HG02973 (cell line): ENCODE measurements around the gene DLGAP4.

Source experiments
- ATAC-seq: cut with Tn5 transposase; IDR thresholded peaks from one replicate; pipeline ENCODE4 v1.9.1; 2021; ENCODE audit warnings: moderate library complexity; ENCODE audit not compliant: unreplicated experiment

Gene DLGAP4

GRCh38 chr20:36346256-36346655 lies 40.1 kb downstream of the DLGAP4 start:
- ATAC-seq: no peak

- ATAC-seq: no peak
Measured at GRCh38 chr20:36349384-36350170, 43.4 kb downstream of the DLGAP4 start.

GRCh38 chr20:36350439-36350838 lies 44.3 kb downstream of the DLGAP4 start:
- no peak for ATAC-seq

DNA sequence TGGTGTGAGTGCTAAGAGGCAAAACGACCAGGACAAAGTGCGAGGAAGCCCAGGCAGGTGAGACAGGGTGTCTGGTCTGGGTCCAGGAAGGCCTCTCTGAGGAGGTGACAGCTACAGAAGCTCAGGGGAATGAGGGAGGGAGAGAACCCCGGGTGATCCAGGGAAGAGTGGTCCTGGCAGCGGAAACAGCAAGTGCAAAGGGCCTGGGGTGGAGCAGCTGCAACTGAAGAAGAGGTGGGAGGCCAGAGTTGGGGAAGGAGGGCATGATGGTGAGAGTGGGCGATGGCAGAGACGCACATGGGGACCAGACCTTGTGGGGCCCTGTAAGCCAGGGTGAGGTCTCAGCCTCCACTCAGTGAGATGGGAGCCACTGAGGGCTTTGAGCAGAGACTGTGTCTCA lies 45.8 kb downstream of the DLGAP4 start:
- ATAC-seq: no peak

DNA sequence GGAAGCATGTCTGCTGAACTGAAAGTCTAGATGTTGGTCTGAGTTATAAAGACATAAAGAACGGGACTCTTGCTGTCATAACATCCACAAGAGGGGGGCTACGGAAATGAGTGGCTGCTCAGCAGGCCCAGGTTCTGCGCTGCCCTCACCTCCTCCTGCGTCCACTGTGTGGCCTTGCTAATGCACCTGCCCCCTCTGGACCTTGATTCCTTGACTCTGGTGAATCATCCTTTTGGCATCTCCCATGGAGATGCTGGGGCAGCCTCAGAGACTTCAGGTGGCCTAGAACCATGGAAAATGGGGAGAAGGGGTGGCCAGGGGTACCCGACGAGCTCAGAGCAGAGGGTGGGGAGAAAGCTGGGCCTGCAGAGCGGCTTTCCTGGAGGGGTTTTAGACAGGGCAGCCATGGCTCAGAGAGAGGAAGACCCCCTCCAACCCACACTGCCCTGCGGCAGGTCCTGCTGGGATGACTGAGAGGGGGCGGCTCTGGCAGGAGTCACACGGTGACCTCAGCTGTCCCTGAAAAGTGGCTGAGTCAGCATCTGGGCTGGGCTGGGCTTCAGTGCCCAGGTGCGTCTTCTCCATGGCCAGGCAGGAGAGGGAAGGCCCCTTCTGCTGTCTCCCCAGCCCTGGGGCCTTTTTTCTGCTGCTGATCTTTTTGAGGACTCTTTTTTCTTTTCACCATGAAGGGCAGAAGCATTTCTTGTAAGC lies 46.9 kb downstream of the DLGAP4 start:
- no peak for ATAC-seq

- no peak for ATAC-seq
Measured at GRCh38 chr20:36353740-36354139, 47.6 kb downstream of the DLGAP4 start.

DNA sequence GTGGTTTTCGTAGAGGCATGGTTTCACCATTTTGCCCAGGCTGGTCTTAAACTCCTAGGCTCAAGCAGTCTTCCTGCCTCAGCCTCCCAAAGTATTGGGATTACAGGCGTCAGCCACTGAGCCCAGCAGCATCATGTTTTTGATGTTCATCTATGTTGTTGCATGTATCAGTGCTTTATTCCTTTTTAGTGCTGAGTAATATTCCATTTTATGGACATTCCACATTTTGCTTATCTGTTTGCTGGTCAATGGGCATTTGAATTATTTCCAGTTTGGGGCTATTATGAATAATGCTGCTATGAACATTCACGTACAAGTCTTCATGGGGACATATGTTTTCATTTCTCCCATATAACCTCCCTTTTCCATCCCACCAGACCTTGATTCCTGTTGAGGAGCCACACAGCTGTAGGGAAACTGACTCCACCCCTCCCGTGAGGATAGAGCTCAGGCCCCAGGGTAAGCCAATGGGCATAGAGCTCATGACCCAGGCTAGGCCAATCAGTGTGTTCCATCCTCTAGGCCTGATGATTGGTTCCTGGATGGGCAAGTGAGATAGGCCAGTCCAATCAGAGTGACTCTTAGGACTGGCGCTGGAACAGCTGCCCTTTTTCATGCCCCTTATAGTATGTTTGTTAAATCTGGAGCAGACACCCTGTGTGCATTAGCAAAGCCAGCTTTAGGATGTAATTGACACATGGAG lies 49.5 kb downstream of the DLGAP4 start:
- no peak for ATAC-seq

DNA sequence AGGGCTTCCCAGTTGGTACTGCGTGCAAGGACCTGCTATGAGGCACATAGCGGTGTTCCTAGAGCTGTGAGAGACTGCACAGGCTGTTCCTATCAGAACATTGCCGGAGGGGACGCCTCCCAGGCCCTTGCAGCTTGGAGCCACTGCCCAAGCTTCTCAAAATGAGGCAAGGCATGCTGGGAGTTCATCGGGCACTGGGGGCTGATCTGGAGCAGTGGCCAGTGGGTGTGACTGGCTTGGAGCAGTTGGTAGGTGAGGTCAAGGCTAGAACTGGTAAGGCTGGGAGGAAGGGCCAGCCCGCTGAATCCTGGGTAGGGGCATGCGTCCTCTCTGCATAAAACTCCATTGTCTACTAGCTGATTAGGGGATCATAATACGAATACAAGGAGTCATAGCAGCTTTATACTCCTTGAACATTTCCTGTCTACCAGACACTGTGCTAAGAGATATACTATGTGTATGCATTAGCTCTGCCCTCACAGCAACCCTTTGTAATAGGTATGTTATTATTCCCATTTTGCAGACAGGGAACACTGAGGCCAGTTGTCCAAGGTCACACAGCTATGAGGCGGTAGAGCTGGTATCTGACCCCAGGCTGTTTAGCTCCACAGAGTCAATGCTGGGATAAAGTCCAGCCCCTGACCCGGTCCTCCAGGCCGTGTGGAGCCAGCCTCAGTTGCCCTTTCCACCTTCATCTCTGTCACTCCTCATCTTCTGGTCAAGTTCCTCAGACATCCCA lies 53.7 kb downstream of the DLGAP4 start:
- no peak for ATAC-seq

GRCh38 chr20:36360429-36360828 lies 54.3 kb downstream of the DLGAP4 start:
- no peak for ATAC-seq

DNA sequence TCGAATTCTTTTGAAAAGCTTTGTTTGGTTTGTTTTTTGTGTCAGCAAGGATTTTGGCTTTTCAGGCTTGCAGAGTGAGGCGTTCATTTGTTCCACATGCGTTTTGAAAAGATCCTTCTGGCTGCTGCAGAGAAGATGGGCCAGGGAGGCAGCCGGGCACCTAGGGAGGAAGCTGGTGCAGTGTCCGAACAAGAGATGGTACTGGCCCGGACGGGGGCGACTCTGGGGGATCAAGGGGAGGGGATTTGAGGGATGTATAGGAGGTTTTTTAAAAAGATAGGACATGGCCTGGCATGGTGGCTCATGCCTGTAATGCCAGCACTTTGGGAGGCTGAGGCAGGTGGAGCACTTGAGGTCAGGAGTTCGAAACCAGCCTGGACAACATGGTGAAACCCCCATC lies 55.3 kb downstream of the DLGAP4 start:
- ATAC-seq: no peak

DNA sequence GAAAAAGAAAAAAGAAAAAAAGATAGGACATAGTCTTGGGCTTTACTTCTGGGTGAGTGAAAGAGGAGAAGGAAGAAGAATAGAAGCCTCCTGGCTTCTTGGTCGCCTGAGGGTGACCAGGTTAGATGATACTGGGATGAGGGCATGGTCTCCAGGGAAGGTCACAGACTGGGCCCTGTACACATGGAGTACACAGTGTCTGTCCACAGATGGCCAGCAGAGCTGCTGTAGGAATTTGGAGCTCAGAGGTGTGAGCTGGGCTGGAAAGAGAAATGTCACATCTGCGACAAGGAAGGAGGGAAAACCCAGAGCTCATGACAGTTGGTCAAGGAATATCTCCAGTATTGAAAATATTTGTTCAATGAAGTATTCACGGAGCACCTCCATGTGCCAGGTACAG lies 56.1 kb downstream of the DLGAP4 start:
- no peak for ATAC-seq

- ATAC-seq: no peak
Measured at GRCh38 chr20:36362978-36363713, 57.0 kb downstream of the DLGAP4 start.

DNA sequence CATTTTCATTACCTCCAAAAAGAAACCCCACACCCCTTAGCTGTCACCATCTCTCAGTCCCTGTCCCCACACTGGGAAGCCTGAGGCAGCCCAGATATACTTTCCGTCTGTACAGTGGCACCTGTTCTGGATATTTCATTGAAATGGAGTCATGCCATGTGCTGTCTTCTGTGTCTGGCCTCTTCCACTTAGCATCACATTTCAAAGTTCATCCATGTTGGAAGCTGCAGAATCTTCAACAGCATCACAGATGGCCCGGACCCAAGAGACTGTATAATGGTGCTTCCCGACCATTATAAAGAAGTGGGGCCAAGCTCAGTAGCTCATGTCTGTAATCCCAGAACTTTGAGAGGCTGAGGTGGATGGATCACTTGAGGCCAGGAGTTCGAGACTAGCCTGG lies 58.4 kb downstream of the DLGAP4 start:
- ATAC-seq: no peak

DNA sequence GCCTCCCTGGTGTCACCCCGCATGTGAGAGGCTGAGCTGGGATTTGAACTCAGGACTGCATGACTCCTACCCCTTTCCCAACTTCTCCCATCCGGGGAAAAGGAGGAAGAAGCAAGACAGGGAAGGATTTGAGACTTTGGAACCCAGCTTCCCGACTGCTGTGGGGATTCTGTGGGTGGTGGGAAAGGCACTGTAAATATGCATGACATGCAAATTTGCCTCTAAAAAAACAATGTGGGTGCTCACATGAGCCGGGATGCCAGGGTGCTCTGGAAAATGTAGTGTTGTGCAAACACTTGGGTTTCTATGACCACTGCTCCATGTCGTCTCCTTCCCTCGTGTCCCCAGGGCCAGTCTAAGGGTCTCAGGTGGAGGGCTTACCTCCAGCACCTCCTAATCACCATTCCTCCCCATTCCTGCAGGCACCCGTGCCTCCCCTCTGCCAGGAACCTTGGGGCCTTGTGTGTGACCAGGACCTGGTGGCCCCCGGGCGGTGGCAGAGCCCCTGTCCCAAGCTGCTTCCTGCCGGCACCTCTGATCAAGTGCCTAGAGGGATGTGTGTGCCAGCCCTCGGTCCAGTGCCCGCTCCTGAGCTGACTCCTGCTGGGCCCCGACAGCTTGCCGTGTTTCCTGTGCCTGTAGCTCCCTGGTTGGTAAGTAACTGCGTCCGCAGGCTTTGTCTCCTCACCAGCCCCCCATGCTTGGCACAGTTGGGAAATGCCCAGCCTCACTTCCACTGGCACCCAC lies 60.7 kb downstream of the DLGAP4 start:
- ATAC-seq: no peak

DNA sequence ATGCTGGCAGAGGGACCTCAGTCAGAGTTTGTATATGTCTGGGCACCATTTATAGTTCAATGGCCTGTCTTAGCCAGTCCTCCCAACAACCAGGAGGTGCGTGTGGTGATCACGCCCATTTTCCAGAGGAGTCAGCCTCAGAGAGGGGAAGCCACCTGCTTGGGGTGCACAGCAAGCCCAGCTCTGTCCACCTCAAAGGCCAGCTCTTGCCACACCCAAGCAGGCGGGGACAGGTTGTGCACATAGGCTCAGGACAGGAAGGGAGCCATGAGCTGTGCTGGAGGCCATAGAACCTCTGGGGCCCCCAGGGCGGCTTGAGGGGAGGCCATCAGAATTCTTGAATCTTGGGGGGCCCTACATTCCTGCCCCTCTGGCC lies 61.2 kb downstream of the DLGAP4 start:
- ATAC-seq: no peak

DNA sequence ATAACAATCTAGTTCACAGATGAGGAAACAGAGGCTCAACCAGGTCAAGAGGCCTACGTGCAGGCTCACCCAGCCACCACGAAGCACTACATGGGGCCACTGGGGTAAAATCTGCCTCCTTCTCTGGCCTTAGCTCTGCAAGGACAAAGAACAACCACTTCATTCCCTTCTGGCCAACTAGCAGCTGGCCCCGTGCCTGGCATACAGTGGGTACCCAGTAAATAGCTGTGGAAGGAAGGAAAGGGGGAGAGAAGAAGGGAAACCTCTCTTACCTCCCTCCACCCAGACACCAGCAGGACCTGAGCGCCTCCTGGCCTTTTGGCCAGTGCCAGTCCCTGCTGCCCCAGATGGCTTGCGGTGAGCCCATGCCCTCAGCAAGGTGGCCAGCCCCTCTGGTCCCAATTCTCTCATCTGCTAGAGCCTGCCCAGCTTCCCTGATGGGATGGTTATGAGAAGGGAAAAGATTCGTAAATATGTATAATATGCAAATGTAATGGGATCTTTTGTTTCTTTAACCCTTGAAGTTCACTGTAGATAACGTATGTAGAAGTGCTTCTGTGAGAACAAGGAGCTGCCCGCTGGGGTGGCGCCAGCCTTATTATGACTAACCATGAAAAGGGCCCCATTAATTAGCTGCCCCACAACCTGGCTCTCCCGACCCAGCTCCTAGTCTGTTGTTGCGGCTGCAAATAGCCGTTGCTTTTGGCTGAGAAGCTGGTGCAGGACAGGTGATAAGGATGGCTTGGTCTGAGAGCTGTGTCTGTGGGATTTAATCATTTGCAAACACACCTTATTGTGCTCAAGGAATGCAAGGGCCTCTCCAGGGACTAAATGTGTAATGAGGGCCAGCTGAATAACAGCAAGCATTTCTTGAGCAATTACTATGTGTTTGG lies 62.0 kb downstream of the DLGAP4 start:
- ATAC-seq: no peak

DNA sequence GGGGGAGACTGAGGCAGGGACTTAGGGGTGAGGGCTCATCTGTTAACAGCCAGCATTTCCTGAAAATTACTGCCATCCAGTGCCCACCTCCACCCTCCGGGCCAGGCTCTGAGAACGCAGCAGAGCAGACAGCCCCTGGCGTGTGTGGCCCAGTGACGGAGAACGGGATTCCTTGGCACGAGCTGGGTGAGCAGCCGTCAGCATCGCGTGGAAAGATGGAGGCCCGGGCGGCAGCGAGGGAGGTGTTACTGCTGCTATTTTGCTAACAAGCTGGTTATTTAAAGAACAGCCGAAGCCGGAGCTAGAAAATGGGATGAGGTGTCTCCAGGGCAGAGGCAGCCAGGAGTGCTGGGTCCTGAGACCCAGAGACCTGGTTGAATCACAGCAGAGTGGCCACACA lies 62.7 kb downstream of the DLGAP4 start:
- no peak for ATAC-seq

DNA sequence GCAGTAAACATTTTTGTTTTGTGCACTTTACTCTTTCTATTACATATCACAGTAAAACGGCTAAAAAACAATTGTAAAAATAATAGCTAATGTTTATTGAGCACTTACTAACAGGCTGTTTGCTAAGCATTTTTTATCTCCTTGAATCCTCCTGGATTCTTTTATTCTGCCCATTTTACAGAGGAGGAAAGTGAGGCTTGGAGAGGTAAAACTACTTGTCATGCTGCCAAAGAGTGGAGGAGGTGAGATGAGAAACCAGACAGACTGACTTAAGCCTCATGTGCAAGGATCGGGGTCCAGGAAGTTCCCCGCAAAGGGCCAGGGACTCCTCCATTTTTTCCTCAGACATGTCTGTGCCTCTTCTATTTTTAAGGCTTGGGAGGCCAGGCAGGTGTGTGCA lies 63.6 kb downstream of the DLGAP4 start:
- ATAC-seq: no peak
